ENCODE measurements around the gene TEAD3. TPM values are rescaled to one million over a fixed set of nuclear protein-coding genes. Genes with fewer than 3 reads are reported as not detected.

The TEAD3 gene
- polyA plus RNA-seq, 1 donor from 2014 or later: not detected

- Mint-ChIP-seq H3K36me3 (peaks cover 5% of the 10 kb centered on the region), H3K9me3 (peaks cover 1 to 9% (median 8%) of the 10 kb centered on the region in 3 donors), H3K4me3 (no peak overlapping the region), H3K27ac (no peak overlapping the region), H3K27me3 (no peaks in the 10 kb centered on the region), H3K4me1 (peaks cover 0 to 8% (median 7%) of the 10 kb centered on the region in 3 donors)
Observed at GRCh38 chr6:35425284-35425683, 71.6 kb downstream of the TEAD3 start.

Other genes with a start within 250 kb of the TEAD3 start
- 41.5 TPM for gene ZNF76, start 237.3 kb downstream of the TEAD3 start, polyA plus RNA-seq
- 122 TPM for gene DEF6, start 199.3 kb downstream of the TEAD3 start, polyA plus RNA-seq
- 8.4 TPM for gene PPARD, start 154.5 kb downstream of the TEAD3 start, polyA plus RNA-seq
- 5.8 TPM for gene FANCE, start 44.7 kb downstream of the TEAD3 start, polyA plus RNA-seq
- gene RPL10A, start 28.7 kb downstream of the TEAD3 start, polyA plus RNA-seq: 1,088 TPM
- not detected for gene TULP1, start 15.8 kb upstream of the TEAD3 start, polyA plus RNA-seq
- 25.1 TPM for gene FKBP5, start 191.8 kb upstream of the TEAD3 start, polyA plus RNA-seq
- 0.39 TPM for gene ARMC12, start 240.0 kb upstream of the TEAD3 start, polyA plus RNA-seq

Measured in IgD-negative memory B cell (primary cell).